ENCODE measurements around the gene SPI1.

SPI1 gene

DNA sequence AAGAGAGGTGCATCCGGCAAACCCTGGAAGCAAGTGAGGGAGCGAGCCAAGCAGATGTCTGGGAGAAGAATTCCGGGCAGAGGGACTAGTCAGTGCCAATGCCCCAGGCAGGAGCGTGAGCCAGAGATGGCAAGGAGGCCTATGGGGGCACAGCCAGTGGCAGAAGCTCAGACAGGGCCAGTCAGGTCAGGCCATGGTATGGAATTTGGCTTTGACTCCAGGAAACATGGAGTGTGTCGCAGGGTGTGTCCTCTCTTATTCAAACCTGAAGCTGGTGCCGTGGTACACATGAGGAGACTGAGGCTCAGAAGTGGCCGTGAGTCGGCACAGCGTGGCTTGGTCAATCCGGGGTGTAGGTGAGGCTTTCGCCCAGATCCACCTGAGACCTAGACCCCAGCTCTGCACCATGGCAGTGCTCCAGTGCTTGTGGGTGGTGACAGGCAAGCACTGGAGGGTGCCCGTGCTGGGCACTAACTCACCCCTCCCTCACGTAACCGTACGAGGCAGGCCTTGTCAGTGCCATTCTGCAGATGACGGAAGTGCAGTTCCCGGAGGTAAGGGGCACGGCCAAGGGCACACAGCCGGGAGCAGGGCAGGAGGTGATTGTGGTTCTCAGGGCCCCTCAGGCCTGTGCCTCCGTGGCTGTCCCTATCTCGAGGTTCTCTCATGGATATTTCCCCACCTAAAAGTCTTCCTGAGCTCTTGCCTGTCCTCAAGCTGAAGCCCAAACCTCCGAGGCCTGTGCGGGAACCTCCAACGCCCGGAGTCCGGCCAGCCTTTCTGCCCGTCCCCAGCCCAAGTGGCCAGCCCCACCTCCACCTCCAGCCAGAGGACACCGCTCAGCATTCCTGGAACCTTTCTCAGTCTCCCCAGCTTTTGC lies 10.6 kb upstream of the SPI1 start:
- no peak for DNase-seq (ENCODE audit: low read depth in 2 of 2)

GRCh38 chr11:47387944-47388696 lies 9.8 kb upstream of the SPI1 start:
- DNase-seq (ENCODE audit: low read depth in 2 of 2), result no peak

GRCh38 chr11:47384498-47384897 lies 6.2 kb upstream of the SPI1 start:
- DNase-seq (ENCODE audit: low read depth in 2 of 2), result no peak

DNA sequence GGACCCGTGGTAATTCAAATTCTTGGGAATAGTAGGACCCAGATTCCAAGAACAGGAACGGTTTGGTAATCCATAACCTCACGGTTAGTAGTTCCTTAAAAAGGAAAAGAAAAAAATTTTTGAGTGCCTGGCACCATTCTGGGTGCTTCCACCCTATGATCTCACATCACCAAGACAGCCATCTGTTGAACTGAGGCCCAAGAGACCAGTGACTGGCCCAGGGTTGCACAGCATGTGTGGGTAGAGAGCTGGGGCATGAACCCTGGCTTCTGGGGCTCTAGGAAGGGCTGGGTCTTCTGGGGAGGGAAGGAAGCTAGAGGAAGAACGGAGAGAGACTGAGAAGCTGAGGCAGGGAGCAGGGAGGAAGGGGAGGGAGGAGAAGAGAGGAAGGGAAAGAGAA lies 4.7 kb upstream of the SPI1 start:
- DNase-seq (ENCODE audit: low read depth in 2 of 2), result no peak

- DNase-seq (ENCODE audit: low read depth in 2 of 2), result no peak
Observed at GRCh38 chr11:47380078-47380477, 1.7 kb upstream of the SPI1 start.

DNA sequence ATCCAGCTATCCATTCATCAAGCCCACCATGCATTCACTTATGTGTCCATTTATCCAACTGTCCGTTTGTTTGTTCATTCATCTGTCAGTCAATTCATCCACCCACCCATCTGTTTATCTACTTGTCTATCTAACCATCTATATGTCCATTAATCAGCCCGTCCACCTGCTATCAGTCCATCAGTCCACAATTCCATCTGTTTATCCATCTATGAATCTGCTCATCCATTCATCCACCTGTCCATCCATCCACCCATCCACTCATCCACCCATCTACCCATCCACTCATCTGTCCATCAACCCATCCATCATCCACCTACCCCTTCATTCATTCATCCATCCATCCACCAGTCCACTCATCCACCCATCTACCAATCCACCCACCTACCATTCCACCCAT lies 970 bp upstream of the SPI1 start:
- no peak for DNase-seq (ENCODE audit: low read depth in 2 of 2)

DNA sequence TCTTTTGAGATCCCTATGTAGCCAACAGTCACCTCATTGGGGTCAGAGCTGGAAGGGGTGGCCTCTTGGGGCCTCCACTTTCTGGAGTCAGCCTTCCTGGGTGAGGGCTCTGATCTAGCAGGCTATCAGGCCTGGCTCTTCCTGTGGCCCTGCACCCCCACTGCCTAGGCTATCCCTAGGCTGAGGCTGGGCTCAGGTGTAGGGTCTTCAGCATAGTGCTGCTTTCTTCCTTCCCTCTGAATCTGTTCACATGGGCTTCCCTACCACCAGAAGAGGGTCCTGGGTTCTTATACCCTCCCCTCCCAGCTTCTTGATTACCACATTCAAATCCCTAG lies 456 bp upstream of the SPI1 start:
- no peak for DNase-seq (ENCODE audit: low read depth in 2 of 2)

GRCh38 chr11:47377571-47378009 lies 757 bp downstream of the SPI1 start:
- no peak for DNase-seq (ENCODE audit: low read depth in 2 of 2)

- DNase-seq (ENCODE audit: low read depth in 2 of 2), result no peak
Observed at GRCh38 chr11:47376525-47377371, 1.6 kb downstream of the SPI1 start.

- no peak for DNase-seq (ENCODE audit: low read depth in 2 of 2)
Observed at GRCh38 chr11:47376107-47376524, 2.2 kb downstream of the SPI1 start.

DNA sequence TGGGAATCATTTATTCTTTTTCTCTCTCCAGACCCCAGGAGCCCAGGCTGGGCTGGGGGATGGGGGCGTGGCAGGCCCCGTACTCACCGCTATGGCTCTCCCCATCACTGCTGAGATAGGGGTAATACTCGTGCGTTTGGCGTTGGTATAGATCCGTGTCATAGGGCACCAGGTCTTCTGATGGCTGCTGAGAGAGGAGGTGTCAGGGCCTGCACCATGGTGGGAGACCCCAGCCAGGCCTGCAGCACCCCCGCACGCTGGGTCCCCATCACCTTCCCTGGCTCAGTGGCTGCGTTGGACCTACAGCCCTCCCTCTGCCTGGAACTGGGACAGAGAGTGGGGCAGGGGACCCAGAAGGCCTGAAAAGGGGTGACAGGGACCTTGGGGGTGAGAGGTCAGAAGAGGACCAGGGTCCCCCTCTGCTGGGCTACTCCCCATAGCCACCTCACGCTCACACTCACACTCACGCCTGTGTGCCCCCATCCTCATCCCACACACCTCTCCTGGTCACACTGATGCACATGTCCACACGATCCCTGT lies 2.7 kb downstream of the SPI1 start:
- DNase-seq (ENCODE audit: low read depth in 2 of 2), result no peak

- no peak for DNase-seq (ENCODE audit: low read depth in 2 of 2)
Observed at GRCh38 chr11:47375020-47375419, 3.3 kb downstream of the SPI1 start.

DNA sequence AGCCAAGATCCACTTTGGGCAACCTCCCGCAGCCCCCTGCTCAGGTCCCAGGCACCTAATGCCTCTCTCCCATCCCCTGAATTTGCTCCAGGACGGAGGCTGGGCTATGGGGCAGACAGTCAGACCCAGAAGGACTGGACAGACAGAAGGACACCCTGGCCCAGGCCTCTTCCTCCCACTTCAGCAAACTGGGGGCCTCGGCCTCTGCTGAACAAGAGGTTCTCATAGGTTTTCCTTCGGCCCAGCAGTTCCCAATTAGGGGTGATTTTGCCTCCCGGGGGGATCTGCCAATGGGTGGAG lies 3.7 kb downstream of the SPI1 start:
- no peak for DNase-seq (ENCODE audit: low read depth in 2 of 2)

GRCh38 chr11:47373876-47374719 lies 4.2 kb downstream of the SPI1 start:
- DNase-seq (ENCODE audit: low read depth in 2 of 2), result peak; percentile 77 to 80

- no peak for DNase-seq (ENCODE audit: low read depth in 2 of 2)
Observed at GRCh38 chr11:47372422-47372821, 5.9 kb downstream of the SPI1 start.

GRCh38 chr11:47369676-47370075 lies 8.7 kb downstream of the SPI1 start:
- DNase-seq (ENCODE audit: low read depth in 2 of 2), result no peak

DNA sequence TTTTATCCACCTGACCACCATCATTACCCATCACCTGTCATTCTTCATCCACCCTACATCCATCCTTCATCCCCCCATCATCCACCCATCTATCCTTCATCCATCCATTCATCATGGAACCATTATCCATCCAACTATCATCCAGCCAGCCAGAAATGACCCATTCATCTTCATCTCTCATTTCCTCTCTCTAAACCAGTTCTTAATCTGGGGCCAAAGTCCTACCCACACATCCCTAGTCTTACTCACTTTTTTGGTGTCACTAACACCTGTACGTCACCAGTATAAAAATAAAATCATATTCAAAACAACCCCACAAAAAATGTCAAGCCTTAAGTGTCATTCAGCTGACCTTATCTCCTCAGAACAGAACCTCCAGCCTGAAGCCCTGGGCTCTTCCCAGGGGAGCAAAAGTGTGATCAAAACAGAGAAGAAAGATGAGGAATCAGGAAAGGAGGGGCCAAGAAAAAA lies 12.3 kb downstream of the SPI1 start:
- no peak for DNase-seq (ENCODE audit: low read depth in 2 of 2)

GRCh38 chr11:47361419-47361818 lies 16.9 kb downstream of the SPI1 start:
- no peak for DNase-seq (ENCODE audit: low read depth in 2 of 2)

- no peak for DNase-seq (ENCODE audit: low read depth in 2 of 2)
Observed at GRCh38 chr11:47360341-47360740, 18.0 kb downstream of the SPI1 start.

- DNase-seq (ENCODE audit: low read depth in 2 of 2), result no peak
Observed at GRCh38 chr11:47359586-47359985, 18.8 kb downstream of the SPI1 start.

DNA sequence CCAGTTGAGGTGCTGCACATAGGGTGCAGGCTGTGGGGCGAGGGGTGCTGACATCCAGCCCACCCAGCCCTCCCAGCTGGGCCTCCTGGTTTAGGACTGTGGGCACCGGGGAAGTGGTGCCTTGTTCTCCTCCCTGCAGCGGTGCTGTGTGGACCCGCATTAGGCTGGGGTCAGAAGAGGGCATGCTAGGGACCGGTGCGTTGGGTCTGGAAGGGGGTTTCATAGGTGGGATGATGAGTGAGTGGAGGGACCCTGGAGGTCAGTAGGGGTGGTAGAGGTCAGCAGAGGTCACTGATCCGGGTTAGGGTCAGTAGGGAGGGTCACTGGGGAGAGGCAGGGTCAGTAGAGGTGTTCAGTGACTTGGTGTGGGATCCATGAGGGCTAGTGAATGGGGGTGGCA lies 19.2 kb downstream of the SPI1 start:
- DNase-seq (ENCODE audit: low read depth in 2 of 2), result no peak

Measured in stimulated activated CD8-positive, alpha-beta memory T cell treated with anti-CD3 and anti-CD28 coated beads, Interleukin-2, amount 100 ng/mL, for 1 hour (primary cell).